Measurements from ENCODE around the gene PCK1.

Gene PCK1

DNA sequence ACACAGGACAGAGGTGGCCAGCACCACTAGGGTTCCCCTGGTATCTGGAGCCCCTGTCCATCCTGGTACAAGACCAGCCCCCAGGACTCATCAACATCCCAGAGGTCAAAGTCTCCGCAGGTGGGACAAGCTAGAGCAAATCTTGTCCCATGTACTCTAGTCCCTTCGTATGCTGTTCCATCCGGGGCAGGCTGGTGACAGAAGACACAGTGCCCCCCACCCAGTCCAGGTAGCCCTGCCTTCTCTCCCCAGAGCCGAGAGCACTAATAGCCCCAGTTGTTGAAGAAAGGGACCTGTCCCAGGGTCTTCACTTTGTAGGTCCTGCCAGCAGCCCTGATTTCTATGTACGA lies 21.1 kb downstream of the PCK1 start:
- Mint-ChIP-seq H3K27ac (peak overlapping the region; percentile 80 to 94 (median 86)), H3K36me3 (ENCODE audit: low read depth) (no peaks in the 10 kb centered on the region), H3K4me3 (peak overlapping the region in 2 of 3 experiments; percentile 11 to 40), H3K27me3 (ENCODE audit: low read depth) (peaks cover 61% of the 10 kb centered on the region), H3K9me3 (peaks cover 4% of the 10 kb centered on the region), H3K4me1 (peaks cover 50% of the 10 kb centered on the region)
- TF ChIP-seq, protein P1, sequence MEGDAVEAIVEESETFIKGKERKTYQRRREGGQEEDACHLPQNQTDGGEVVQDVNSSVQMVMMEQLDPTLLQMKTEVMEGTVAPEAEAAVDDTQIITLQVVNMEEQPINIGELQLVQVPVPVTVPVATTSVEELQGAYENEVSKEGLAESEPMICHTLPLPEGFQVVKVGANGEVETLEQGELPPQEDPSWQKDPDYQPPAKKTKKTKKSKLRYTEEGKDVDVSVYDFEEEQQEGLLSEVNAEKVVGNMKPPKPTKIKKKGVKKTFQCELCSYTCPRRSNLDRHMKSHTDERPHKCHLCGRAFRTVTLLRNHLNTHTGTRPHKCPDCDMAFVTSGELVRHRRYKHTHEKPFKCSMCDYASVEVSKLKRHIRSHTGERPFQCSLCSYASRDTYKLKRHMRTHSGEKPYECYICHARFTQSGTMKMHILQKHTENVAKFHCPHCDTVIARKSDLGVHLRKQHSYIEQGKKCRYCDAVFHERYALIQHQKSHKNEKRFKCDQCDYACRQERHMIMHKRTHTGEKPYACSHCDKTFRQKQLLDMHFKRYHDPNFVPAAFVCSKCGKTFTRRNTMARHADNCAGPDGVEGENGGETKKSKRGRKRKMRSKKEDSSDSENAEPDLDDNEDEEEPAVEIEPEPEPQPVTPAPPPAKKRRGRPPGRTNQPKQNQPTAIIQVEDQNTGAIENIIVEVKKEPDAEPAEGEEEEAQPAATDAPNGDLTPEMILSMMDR (IDR thresholded peaks at IDR 0.05; ENCODE audit: unreplicated experiment in 3 of 3), result no peak

- no peaks in the 10 kb centered on the region for H3K36me3 Mint-ChIP-seq (ENCODE audit: low read depth)
- H3K27me3 Mint-ChIP-seq (ENCODE audit: low read depth), result peaks cover 61% of the 10 kb centered on the region
These were observed 21.8 kb downstream of the PCK1 start for GRCh38 chr20:57582432-57583288.

DNA sequence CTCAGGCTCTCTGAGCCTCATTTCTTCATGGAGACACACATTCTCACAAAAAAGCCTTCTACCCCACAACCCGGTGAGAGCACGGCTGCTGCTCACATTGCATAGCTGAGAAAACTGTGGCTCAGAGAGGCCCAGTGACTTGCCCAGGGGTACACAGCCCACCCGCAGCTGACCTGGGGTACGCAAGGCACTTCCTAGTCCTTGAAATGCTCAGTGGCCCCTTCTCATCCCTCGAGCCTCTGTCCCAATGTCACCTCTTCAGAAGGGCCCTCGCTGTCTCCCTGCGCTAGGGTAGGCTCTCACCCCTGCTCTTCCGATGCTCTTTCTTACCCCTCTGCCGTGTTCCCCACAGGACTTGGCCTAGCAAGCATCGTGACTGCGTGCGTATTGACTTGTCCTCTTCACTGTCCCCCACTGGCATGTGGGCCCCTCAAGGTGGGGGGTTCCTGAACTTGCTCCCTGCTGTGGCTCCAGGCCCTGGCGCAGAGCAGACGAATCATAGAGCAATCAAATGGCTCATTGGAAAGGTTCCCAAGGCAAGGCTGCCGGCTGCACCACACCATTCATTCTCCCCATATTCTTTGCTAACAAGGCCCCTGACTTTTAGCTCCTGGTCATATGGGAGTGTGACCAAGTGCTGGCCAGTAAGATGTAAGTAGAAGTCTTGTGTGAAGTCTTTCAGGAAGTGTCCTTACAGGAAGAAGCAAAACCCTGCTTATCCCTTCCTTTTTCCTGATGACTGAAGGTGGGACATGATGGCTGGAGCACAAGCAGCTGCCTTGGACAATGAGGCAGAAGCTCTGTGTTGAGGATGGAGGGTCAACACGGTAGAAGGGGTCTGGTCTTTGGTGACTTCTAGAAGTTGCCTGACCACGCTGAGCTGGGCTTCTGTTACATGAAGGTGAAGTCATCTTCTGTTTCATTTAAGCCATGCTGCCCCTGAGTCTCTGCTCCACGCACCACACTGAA lies 22.7 kb downstream of the PCK1 start:
- peak overlapping the region; percentile 35 to 57 (median 45) for H3K4me3 Mint-ChIP-seq

More at GRCh38 chr20:57582432-57583288, 21.8 kb downstream of the PCK1 start:
- Mint-ChIP-seq H3K4me1 (peaks cover 50% of the 10 kb centered on the region), H3K4me3 (peak overlapping the region; percentile 54 to 66 (median 57)), H3K27ac (peak overlapping the region; percentile 80 to 94 (median 86)), H3K9me3 (peaks cover 6% of the 10 kb centered on the region)
- TF ChIP-seq, protein P1 (IDR thresholded peaks at IDR 0.05; ENCODE audit: unreplicated experiment in 3 of 3), result peak; percentile 55 to 65 (median 56)

GRCh38 chr20:57584768-57585461 lies 24.0 kb downstream of the PCK1 start:
- Mint-ChIP-seq H3K4me1 (peaks cover 44% of the 10 kb centered on the region), H3K27ac (peak overlapping the region in 2 of 3 experiments; percentile 27 to 54), H3K4me3 (no peak overlapping the region), H3K27me3 (ENCODE audit: low read depth) (peaks cover 45% of the 10 kb centered on the region), H3K36me3 (ENCODE audit: low read depth) (no peaks in the 10 kb centered on the region), H3K9me3 (peaks cover 8% of the 10 kb centered on the region)
- TF ChIP-seq, protein P1 (IDR thresholded peaks at IDR 0.05; ENCODE audit: unreplicated experiment in 3 of 3), result no peak

More for the DNA sequence above, 22.7 kb downstream of the PCK1 start:
- Mint-ChIP-seq H3K9me3 (peaks cover 8% of the 10 kb centered on the region), H3K36me3 (ENCODE audit: low read depth) (no peaks in the 10 kb centered on the region), H3K4me1 (peaks cover 50% of the 10 kb centered on the region), H3K27me3 (ENCODE audit: low read depth) (peaks cover 53% of the 10 kb centered on the region), H3K27ac (peak overlapping the region; percentile 80 to 94 (median 86))
- TF ChIP-seq, protein P1 (IDR thresholded peaks at IDR 0.05; ENCODE audit: unreplicated experiment in 3 of 3), result no peak

DNA sequence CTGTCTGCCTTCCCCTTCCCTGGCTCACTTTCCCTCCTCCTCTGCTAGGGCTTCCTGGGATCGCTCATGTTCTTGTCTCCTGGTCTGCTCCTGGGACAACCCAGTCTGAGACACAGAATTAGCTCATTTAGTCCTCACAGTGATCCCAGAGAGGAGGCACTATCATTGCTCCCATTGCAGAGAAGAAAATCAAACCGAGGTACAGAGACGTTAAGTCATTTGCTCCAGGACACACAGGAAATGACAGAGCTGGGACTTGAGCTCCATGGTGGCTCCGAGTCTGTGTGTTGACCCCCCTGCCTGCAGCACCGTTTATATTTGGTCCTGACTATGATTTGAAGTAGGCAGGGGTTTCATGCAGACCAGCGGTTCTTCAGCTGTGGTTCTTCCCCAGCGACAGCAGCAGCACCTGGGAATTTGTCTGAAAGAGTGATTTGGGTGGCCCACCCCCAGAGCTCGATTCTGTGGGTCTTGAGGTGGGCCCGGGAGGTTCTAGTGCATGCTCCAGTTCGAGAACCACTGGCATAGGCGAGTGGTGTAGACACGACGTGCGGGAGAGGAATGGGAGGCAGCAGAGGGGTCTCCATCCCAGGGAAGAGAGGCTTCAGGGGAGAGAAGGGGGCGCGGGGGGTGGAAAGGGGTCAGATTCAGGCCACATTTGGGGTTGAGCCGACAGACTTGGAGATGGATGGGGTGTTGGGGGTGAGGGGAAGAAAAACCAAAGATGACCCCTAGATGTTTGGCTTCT lies 24.7 kb downstream of the PCK1 start:
- Mint-ChIP-seq H3K27me3 (ENCODE audit: low read depth) (peaks cover 41% of the 10 kb centered on the region), H3K27ac (peak overlapping the region in 2 of 3 experiments; percentile 27 to 68), H3K9me3 (peaks cover 8% of the 10 kb centered on the region), H3K36me3 (ENCODE audit: low read depth) (no peaks in the 10 kb centered on the region), H3K4me1 (peaks cover 36% of the 10 kb centered on the region), H3K4me3 (no peak overlapping the region)
- TF ChIP-seq, protein P1 (IDR thresholded peaks at IDR 0.05; ENCODE audit: unreplicated experiment in 3 of 3), result no peak

Measured in nephron (organoid).